Central memory CD4-positive, alpha-beta T cell (primary cell): Measurements from ENCODE around the gene CLCF1.

ENCODE experiments used
- DNase-seq: peaks from one replicate; pipeline ENCODE4 v3.0.0; 2022
- total RNA-seq, 3 experiments: gene quantifications; one replicate each; lab custom pipeline; 2026; lab: John Stamatoyannopoulos, UW

The CLCF1 gene
- 1.8 to 2.1 (median 1.8) reads per million in 3 experiments for total RNA-seq

DNA sequence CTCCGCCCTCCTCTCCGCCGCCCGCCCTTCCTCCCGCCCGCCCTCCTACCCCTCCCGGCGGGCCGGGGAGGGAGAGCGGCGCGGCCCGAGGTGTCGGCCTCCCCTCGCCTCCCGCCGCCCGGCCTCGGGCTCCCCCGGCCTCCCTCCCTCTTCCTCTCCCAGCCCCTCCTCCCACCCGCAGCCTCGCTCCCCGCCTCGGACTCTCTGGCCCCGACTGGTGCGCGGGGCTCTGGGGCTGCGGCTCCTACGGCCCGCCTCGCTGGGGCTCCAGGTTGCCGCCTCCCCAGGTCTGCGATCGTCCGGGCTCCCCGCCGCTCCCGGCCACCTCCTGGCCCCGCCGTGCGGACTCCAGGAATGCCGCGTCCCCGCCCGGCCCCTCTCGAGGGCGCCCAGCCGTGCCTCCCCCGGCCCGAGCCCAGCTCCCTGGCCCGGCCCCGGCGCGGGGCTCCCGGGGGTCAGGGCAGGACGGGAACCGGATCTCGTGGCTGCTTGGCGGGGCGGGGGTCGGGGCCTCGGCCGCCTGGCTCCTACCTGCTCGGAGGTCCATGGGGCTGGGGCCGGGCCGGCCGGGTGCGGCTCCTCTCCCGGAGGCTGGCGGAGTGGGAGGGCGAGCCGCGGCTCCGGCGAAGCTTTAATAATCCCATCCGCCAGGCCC is at the start of gene CLCF1:
CLCF1 (minus strand) TSS at position 606 of the 655 bp plus-strand sequence; CDS start at position 547, 59 bp downstream.
- DNase-seq: no peak

DNA sequence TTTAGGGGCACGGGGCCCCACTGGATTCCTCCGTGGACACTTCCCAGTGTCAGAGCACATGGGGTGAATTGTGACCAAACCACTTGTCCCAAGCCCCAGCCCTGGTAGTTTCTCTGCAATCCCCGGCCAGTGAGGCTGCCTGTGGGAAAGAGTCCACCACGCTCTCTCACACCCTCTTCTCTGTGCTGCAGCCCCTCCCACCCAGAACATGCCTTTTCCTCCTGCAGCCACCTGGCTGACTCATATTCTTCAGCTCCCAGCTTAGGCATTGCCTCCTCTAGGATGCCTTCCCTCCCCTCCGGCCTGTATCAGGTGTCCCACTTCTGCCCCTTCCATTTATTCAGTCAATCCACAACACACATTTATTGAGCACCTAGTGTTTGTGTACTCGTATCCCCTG is 49.5 kb upstream of the CLCF1 start:
- no peak for DNase-seq

DNA sequence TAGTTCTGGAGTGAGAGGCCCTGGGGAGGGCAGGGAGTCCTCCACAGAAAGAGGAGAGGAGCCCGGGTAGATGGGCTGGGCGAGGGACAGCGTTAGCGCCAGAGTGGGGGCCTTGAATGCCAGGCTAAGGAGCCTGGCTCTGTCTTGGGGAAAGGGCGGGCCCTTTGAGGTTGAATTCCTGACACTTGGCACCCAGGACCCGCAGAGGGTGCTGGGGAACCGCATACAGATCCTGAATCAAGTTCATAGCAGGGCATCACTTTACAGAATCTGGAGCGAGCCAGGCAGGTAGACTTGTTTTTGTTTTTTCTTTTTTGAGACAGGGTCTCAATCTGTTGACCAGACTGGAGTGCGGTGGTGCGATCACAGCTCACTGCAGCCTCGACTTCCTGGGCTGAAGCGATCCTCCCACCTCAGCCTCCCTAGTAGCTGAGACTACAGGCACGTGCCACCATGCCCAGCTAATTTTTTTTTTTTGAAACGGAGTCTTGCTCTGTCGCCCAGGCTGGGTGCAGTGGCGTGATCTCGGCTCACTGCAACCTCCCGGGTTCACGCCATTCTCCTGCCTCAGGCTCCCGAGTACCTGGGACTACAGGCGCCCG is 48.1 kb upstream of the CLCF1 start:
- no peak for DNase-seq

DNA sequence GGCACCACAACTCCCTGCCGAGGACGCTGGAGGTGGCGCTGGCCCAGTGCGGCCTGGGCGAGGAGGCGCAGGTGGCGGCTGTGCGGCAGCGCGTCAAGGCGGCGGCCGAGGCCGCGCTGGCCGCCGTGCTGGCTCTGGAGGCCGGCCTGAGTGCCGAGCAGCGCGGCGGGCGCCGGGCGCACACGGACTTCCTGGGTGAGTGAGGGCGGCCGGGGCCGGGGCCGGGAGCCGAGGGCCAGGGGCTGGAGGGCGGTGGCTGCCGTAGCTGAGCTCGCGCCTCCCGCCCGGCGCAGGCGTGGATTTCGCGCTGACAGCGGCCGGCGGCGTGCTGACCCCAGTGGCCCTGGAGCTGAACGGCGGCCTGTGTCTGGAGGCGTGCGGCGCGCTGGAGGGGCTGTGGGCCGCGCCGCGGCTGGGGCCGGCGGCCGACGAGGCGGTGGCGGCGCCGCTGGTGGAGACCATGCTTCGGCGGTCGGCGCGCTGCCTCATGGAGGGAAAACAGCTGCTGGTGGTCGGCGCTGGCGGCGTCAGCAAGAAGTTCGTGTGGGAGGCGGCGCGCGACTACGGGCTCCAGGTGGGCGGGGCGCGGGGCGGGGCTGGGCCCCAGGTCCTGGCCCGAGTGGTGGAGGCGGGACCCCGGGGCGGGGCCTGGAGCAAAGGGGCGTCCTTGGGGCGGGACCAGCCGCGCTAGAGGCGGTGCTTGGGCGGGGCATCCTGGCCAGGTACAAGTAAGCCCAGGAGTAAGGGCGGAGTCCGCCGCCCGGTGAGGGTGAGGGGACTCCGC is 47.4 kb upstream of the CLCF1 start:
- peak; percentile 97 for DNase-seq

DNA sequence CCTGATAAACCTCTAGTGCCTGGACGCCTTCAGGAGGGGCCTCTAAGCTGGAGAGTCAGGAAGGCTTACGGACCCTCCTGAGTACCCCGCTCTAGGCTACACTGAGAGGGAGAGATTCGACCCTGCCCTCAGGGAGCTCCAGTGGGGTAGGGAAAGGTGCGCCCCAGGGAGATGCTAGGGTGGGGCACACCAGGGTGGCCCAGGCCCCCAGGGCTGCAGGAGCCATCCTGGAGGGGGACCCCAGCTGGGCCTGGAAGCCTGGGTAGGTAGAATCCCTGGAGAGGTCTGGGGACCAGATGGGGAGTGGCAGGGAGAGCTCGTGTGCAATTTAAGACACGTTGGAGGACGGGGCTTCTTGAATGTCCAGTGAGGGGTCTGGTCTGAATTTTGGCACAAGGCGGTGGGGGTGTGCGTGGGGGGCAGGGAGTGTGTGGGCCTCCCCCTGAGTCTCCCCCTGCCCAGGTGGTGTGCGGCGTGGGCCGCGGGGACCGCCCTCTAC is 46.8 kb upstream of the CLCF1 start:
- no peak for DNase-seq

DNA sequence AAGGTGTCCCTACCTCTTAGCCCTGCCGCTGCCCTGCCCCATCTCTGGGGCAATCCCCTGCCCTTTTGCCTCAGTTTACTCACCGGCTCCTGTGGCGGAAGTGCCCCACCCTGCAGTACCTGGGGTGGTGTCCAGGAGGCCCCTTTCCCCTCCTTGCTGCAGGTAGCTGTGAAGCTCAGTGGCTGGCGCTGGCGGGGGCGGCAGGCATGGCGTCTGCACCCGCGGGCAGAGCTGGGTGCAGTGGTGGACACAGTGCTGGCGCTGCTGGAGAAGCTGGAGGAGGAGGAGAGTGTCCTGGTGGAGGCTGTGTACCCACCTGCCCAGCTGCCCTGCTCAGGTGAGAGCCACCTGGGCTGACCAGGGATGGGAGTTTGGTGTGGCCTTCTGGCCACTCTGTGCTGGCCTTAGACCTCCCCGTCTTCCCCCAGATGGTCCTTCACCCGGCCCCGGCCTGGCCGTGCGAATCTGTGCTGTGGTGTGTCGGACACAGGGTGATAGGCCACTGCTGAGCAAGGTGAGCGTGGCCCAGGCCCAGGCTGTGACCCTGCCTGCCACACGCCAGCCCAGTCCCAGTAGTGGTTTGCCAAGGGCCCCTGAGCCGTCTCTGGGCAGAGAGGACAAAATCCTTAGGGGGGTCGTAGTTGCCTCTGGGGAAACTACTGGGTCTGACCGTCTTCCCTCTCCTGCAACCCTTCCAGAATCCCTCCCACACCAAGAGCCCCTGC is 46.1 kb upstream of the CLCF1 start:
- no peak for DNase-seq

DNA sequence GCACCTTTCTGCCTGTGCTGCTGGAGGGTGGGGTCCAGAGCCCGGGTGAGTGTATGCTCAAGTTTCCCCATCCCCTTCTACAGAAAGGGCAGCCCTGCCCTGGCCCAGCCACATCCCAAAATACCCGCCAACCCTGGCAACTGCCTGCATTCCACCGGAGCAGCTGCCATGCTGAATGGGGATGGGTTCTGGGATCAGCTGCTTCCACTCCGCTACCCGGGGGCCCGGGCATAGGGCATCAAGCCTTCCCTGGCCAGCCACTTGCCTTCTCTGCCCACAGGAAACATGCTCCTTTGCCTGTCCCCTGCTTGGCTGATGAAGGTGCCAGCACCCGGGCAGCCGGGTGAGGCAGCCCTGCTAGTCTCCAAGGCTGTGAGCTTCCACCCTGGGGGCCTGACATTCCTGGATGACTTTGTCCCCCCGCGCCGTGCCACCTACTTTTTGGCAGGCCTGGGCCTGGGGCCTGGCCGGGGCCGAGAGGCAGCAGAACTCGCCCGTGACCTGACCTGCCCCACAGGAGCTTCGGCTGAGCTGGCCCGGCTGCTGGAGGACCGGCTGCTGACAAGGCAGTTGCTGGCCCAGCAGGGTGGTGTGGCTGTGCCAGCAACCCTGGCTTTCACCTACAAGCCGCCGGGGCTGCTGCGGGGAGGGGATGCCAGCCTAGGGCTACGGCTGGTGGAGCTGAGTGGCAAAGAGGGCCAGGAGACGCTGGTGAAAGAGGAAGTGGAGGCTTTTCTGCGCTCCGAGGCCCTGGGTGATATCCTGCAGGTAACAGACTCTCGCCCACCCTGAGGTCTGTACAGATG is 45.3 kb upstream of the CLCF1 start:
- no peak for DNase-seq

DNA sequence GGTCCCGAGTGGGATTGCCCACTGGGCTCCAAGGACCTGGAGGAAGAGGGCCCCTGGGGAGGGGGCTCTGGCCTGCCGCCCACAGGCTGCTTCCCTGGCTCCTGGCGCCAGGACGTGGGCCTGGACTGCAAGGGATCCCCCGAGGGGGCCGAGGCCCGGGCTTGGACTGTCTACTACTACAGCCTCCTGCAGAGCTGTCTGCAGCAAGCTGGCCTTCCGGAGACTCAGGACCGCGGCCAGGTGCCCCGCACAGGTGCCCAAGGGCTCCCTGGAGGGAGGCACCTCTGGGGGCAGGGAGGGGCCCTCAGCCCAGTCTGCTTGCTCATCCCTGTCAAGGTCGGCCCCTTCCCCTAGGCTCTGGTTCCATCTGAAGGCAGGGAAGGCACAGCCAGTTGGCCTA is 44.0 kb upstream of the CLCF1 start:
- no peak for DNase-seq

DNA sequence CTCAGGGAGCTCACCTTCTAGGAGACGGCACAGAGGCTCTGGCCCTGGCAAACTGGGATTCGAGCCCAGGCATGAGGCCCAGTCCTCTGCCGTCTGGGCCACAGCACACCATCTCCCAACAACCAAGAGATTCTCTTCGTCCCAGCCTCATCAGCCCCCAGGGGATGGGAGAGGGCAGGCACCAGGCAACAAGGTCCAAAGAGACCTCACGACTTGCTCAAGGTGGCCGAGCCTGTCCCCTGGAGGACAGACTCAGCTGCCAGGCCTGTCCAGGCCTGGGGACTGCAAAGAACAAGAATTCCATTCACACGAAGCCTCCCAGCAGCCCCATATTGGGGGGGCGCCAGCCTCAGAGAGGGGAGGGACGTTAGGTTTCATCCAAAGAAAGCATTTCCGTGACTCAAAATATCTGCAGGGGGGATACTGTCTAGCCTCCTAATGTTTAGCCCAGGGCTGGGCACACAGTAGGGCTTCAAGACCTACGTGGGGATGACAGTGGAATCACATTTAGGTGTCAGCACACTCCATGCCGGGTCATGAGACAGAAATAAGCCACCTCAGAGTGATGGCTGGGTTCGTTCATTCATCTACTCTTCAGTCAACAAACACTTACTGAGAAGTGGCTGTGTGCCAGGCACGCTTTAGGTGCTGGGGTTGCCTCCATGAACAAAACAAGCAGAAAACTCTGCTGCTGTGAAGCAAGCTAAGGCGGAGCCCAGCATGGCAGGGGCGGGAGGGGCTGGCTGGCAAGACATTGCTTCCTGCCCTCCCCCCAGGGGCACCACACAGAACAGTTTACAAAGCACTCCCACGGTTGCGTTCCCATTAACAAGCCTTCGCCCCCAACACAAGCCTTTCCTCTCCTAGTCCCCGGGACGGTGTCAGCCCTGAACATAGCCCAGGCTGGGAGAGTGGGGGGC is 43.3 kb upstream of the CLCF1 start:
- peak; percentile 88 for DNase-seq

DNA sequence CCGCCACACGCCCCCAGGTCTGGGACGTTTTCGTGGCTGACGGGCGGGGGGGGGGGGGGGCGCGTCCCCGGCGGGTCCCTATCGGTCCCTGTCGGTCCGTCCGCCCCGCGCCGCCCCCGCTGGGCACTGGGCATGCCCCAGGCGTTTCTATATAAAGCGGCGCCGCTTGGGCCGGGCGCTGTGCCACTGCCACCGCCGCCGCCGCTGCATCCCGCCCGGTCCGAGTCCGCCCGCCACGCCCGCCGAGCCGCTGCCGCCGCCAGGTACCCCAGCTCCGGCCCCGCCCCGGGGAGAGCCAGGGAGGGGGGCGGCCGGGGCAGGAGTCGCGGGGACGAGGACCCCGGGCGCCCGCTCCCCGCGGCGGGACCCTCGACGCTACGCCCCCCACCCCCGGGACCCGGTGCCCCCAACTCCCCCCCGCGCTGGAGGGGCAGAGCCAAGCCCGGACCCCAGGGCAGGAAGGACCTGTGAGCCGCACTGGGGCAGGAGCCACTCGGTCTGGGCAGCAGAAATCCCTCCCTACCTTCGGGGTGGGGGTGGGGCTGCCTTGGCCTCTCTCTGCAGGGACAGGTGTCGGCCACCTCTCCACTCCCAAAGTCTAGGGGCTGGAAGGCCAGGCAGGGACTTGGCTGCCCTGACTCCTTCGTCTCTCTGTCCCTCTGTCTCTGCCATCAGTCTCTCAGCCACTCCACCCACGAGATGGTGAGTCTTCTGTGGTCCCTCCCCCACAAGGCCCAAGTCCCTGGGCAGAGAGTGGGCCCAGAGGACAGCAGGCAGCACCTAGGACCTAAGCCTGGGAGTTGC is 42.3 kb upstream of the CLCF1 start, which contains the start of gene CARNS1:
CARNS1 (plus strand) TSS at position 178 of the 804 bp plus-strand sequence; CDS start at position 700, 522 bp downstream.
- no peak for DNase-seq

DNA sequence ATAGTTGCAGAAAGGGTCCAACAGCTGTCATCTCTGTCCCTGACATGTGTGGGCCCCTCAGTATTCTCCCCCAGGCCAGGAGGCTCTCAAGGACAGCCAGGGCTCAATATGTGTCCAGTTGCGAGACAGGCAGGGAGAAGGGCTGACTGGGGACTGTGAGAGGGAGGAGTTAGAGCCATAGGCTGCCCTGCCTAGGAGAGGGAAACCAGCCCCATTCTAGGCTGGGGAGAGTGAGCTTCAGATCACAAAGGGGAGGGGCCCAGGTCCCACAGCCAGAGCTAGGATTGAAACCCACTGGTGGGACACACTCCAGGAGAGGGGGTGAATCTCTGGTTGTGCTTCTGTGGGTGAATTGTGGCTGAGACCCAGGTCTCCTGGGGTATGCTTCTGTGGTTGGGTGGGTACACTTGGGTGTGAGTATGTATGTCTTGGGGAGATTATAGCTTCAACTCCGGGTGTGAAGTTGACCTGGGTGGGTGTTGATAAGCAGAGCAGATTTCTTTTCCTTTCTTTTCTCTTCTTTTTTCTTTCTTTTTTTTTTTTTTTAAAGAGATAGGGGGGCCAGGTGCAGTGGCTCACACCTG is 40.0 kb upstream of the CLCF1 start:
- DNase-seq: no peak

DNA sequence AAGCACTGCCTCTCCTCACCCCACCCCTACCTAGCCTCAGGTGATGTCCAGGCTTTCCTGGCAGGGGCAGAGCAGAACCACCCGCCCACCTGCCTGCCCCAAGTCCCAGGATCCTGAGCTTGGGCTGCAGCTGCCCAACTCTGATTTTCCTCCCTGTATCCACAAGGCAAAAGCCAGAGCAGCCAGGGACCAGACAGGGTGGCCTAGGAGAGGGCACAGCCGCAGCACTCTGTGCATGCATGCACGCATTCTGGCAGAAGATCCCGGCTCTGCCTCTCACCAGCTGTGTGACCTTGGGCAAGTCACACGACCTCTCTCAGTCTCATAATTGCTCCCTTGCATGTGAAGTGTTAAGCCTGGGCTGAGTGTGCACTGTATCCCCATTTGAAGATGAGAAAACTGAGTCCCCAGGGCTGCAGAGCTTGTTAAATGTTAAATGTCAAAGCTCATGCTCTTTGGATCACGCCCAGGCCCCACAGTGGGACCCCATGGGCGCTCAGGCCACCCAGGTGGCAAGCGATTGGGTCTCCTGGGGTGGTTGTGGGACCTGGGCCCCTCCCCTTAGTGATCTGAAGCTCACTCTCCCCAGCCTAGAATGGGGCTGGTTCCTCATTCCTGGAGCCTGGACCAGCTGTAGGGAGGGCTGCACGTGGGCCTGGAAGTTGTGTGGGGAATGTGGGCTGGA is 39.2 kb upstream of the CLCF1 start:
- DNase-seq: no peak

DNA sequence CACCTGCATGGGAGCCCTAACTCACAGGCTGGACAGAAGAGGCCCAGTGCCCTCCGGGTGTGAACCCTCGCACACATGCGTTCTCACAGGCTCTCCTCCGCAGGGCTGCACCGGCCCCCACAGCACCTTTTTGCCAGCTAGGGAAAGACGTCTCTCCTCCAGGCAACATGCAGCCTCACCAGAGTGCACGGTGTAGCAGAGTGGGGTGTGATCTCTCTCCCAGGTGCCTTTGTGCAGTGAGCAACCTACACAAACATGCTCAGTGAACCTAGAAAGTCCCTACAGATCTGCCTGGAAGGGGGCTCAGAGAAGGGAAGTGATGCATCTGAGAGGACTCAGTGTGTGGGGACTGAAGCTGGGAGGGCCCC is 38.4 kb upstream of the CLCF1 start:
- no peak for DNase-seq

DNA sequence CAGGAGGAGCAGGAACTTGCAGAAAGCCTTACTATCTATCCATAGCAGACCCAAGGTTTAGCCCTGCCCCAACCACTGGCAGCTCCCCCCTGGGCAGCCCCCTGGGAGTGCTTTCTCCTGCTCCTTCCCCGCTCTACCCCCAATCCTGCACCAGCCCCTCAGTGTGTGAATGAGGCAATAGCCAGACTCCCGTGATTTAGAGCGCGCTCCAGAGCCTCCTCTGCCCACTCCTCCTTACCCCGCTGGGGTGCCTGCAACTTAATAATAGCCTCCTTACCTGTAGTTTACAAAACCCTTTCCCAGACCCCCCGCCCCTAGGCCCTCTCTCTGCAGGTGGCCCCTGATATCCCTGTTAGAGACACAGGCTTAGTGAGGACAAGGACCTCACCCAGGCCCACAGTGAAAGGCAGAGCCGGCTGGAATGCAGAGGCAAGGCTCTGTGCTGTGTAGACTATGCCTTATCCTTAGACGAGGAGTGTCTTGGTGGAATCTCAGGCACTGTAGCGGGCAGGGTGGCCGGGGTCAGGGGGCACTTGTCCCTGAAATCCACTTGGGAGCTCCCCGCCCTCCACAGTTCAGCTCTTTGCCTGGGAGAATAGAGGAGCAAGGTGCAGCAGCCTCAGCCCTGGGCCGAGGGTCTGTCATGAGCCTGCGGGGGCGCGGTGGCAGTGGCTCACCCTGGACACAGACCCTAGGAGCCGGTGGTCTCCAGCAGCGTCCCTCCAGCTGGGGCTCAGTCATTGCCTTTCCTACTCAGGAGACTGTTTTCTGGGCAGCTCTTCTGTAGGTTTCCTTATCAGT is 37.8 kb upstream of the CLCF1 start:
- no peak for DNase-seq

DNA sequence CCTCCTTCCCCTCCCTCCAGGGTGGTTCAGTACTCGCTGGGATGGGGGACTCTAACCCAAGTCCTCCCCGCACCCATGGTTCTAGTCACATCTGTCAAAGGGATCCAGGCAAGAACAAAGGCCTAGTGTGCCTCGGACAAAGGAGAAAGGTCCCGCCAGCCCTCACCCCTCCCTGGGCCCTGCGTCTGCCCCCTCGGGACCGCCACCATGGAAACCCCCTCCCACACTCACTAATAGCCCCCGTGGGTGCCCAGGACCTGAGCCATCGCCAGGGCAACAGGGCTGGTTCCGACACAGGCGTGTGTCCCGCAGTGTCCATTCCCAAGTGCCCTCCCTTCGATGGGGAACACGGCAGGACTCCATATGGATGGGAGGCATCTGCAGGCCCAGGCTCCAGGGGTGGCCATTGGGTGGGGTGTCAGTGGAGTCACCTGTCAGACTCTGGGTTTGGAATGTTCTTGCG is 37.0 kb upstream of the CLCF1 start:
- no peak for DNase-seq

DNA sequence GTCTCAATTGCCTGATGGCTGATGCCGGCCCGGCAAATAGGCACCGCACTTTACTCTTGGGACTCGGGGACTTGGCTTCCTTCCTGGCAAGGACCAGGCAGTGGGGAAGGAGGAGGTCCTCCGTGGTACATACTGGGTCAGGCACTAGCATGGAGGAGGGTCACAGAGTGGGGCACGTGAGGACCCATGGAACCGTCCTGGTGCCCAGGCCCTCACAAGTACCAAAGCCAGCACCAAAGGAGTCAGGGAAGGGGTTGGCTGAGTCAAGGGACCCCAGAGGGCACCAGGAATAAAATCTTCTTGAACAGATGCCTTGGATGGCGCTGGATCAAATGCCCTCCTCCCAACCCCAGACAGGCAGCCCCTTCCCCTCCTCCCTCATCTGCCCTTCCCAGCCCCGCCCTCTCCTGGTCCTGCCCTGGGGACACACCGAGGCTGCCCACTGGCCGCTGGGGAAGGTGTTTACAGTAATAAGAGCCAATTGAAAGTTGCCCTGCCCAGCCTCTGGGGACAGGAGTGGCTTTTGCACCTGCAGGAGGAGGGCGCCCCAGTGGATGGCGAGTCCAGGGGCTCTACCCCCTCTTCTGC is 36.5 kb upstream of the CLCF1 start:
- DNase-seq: no peak

DNA sequence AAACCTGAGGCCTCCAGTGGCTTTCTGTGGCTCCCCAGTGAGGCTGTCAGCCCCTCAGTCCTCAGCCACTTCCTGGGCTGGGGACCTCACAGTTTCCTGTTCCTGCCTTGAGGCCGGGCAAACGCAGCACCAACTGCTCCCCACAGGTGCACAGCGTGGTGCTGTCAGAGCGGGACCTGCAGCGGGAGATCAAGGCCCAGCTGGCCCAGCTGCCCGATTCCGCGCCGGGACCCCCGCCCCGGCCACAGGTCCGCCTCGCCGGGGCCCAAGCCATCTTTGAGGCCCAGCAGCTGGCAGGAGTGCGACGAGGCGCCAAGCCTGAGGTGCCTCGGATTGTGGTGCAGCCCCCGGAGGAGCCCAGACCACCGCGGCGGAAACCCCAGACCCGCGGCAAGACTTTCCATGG is 35.9 kb upstream of the CLCF1 start:
- DNase-seq: peak; percentile 83
